ENCODE data around the gene CENPL. TPM values are rescaled to one million over a fixed set of nuclear protein-coding genes. Genes with fewer than 3 reads are reported as not detected.

CENPL gene
- total and polyA plus RNA-seq, 2 donors from 2014 or later = 0.71 to 3.7 TPM

DNA sequence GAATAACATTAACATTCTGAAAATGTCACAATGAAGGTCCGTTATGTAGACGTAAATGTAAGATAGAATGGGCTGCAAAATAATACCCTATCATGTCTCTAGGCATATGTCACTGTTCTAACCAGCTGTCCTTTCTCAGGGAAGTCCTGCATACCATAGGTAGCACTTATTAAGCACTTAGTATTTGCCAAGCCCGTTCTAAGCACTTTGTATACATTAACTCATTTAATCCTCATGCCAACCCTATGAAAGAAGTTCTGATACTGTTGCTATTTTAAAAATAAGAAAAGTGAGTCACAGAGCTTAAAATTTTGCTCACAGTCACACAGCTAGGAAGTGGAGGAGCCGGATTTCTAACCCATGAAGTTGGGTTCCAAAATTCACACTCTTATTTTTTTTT lies 27.4 kb upstream of the CENPL start:
- H3K27ac ChIP-seq (ENCODE audit: low read depth in 2 of 2, low read length in 2 of 2) = no peak overlapping the region
- TF ChIP-seq, protein P1, sequence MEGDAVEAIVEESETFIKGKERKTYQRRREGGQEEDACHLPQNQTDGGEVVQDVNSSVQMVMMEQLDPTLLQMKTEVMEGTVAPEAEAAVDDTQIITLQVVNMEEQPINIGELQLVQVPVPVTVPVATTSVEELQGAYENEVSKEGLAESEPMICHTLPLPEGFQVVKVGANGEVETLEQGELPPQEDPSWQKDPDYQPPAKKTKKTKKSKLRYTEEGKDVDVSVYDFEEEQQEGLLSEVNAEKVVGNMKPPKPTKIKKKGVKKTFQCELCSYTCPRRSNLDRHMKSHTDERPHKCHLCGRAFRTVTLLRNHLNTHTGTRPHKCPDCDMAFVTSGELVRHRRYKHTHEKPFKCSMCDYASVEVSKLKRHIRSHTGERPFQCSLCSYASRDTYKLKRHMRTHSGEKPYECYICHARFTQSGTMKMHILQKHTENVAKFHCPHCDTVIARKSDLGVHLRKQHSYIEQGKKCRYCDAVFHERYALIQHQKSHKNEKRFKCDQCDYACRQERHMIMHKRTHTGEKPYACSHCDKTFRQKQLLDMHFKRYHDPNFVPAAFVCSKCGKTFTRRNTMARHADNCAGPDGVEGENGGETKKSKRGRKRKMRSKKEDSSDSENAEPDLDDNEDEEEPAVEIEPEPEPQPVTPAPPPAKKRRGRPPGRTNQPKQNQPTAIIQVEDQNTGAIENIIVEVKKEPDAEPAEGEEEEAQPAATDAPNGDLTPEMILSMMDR (IDR thresholded peaks at IDR 0.05; ENCODE audit: borderline replicate concordance, extremely low read depth, insufficient read depth) = no peak
- intact Hi-C loops (cut with DNase I) = no loop called here
- no peaks in the 10 kb centered on the region for H3K27me3 ChIP-seq (ENCODE audit: control insufficient read depth, insufficient read depth, low read length)
- no peak for FAIRE-seq
- no peak overlapping the region for H3K9ac ChIP-seq (ENCODE audit: low read length in 3 of 3)
- no peak for DNase-seq
- H3K4me1 ChIP-seq (ENCODE audit: control insufficient read depth in 2 of 3, insufficient read depth in 2 of 3, low read depth in 1 of 3, low read length in 3 of 3) = no peaks in the 10 kb centered on the region
- H3K9me3 ChIP-seq (ENCODE audit: control insufficient read depth in 2 of 3, insufficient read depth in 1 of 3, low read length in 3 of 3) = no peaks in the 10 kb centered on the region
- no peak overlapping the region for H3K4me3 ChIP-seq (ENCODE audit: low read length in 3 of 3)
- H3K36me3 ChIP-seq (ENCODE audit: control insufficient read depth in 2 of 3, insufficient read depth in 3 of 3, low read length in 3 of 3) = peaks cover 0 to 11% (median 3%) of the 10 kb centered on the region in 3 donors

- Histone ChIP-seq H3K36me3 (ENCODE audit: control insufficient read depth in 2 of 3, insufficient read depth in 3 of 3, low read length in 3 of 3) (peaks cover 2 to 20% (median 7%) of the 10 kb centered on the region in 3 donors), H3K9ac (ENCODE audit: low read length in 3 of 3) (no peak overlapping the region), H3K4me3 (ENCODE audit: low read length in 3 of 3) (no peak overlapping the region), H3K9me3 (ENCODE audit: control insufficient read depth in 2 of 3, insufficient read depth in 1 of 3, low read length in 3 of 3) (no peaks in the 10 kb centered on the region), H3K4me1 (ENCODE audit: control insufficient read depth in 2 of 3, insufficient read depth in 2 of 3, low read depth in 1 of 3, low read length in 3 of 3) (no peaks in the 10 kb centered on the region), H3K27me3 (ENCODE audit: control insufficient read depth, insufficient read depth, low read length) (no peaks in the 10 kb centered on the region), H3K27ac (ENCODE audit: low read depth in 2 of 2, low read length in 2 of 2) (no peak overlapping the region)
- TF ChIP-seq, protein P1 (IDR thresholded peaks at IDR 0.05; ENCODE audit: borderline replicate concordance, extremely low read depth, insufficient read depth) = no peak
- no peak for FAIRE-seq
- intact Hi-C loops (cut with DNase I) = no loop called here
- DNase-seq = no peak
Measured at GRCh38 chr1:173832748-173833147, 8.1 kb upstream of the CENPL start.

DNA sequence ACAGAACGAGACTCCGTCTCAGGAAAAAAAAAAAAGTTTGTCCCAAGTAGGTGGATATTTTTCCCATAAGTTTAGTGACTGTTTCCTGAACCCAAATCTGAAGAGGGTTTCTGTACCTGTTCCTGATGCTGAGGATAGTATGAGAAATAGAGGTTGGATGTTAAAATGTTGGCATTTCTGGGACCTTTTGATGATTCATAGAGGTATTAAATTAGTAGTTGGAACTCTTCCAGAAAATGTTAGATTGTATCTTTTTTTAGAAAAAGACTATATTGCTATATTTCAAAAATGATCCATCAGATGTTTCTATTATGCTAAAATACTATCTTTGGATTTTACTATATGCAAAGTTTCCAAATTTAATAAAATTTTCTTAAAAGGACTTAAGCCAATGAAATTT lies 2.9 kb upstream of the CENPL start:
- DNase-seq (no peak), FAIRE-seq (no peak)
- TF ChIP-seq, protein P1 (IDR thresholded peaks at IDR 0.05; ENCODE audit: borderline replicate concordance, extremely low read depth, insufficient read depth) = no peak
- no peak overlapping the region for H3K4me3 ChIP-seq (ENCODE audit: low read length in 3 of 3)
- peaks cover 6 to 7% (median 6%) of the 10 kb centered on the region in 3 donors for H3K4me1 ChIP-seq (ENCODE audit: control insufficient read depth in 2 of 3, insufficient read depth in 2 of 3, low read depth in 1 of 3, low read length in 3 of 3)
- intact Hi-C loops (cut with DNase I) = no loop called here
- no peak overlapping the region for H3K27ac ChIP-seq (ENCODE audit: low read depth in 2 of 2, low read length in 2 of 2)
- no peak overlapping the region for H3K9ac ChIP-seq (ENCODE audit: low read length in 3 of 3)
- peaks cover 0 to 3% (median 0%) of the 10 kb centered on the region in 3 donors for H3K36me3 ChIP-seq (ENCODE audit: control insufficient read depth in 2 of 3, insufficient read depth in 3 of 3, low read length in 3 of 3)
- H3K27me3 ChIP-seq (ENCODE audit: control insufficient read depth, insufficient read depth, low read length) = no peaks in the 10 kb centered on the region
- H3K9me3 ChIP-seq (ENCODE audit: control insufficient read depth in 2 of 3, insufficient read depth in 1 of 3, low read length in 3 of 3) = no peaks in the 10 kb centered on the region

DNA sequence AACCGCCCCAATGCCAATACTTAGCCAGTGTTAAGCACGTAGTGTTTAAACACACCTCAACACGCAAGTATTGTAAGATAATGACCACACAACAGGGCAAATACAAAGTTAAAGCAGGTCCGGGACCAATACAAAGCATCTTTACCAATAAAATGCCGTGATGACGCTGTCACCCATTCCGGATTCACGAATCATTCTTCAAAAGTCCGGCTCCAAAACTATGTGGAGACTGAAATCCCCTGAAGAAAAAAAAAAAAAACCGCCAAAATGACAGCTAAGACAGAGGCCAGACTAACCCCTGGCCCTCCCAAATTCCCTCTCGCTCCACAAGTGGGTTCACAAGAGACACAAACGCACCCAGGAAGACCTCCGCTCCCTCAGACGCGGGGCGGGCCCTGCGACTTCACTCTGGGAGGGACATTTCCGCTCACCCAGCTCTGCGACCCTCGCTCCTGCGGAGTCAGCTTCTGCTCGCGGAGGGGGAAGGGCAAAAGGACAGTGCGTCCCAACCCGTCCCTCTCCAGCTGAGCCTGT lies 835 bp downstream of the CENPL start:
- FAIRE-seq (no peak), DNase-seq (no peak)
- H3K36me3 ChIP-seq (ENCODE audit: control insufficient read depth in 2 of 3, insufficient read depth in 3 of 3, low read length in 3 of 3) = no peaks in the 10 kb centered on the region
- H3K4me3 ChIP-seq (ENCODE audit: low read length in 3 of 3) = peak overlapping the region; percentile 94 to 98 (median 98)
- TF ChIP-seq, protein P1 (IDR thresholded peaks at IDR 0.05; ENCODE audit: borderline replicate concordance, extremely low read depth, insufficient read depth) = no peak
- intact Hi-C loops (cut with DNase I) = no loop called here
- no peaks in the 10 kb centered on the region for H3K27me3 ChIP-seq (ENCODE audit: control insufficient read depth, insufficient read depth, low read length)
- H3K27ac ChIP-seq (ENCODE audit: low read depth in 2 of 2, low read length in 2 of 2) = peak overlapping the region in 1 of 2 donors; percentile 1
- no peaks in the 10 kb centered on the region for H3K9me3 ChIP-seq (ENCODE audit: control insufficient read depth in 2 of 3, insufficient read depth in 1 of 3, low read length in 3 of 3)
- peaks cover 6 to 7% (median 6%) of the 10 kb centered on the region in 3 donors for H3K4me1 ChIP-seq (ENCODE audit: control insufficient read depth in 2 of 3, insufficient read depth in 2 of 3, low read depth in 1 of 3, low read length in 3 of 3)
- H3K9ac ChIP-seq (ENCODE audit: low read length in 3 of 3) = peak overlapping the region; percentile 59 to 95 (median 60)

Measured in kidney (tissue), 14 donors.